B cell (primary cell): ENCODE data around the gene CCDC9B. TPM values are rescaled to one million over a fixed set of nuclear protein-coding genes. Genes with fewer than 3 reads are reported as not detected.

Experiments used
- ATAC-seq: fragments of 200-7000 bp; cut with Tn5 transposase; one replicate; pipeline ENCODE4 v1.10.0; 2021; ENCODE audit warnings: low read depth, mild to moderate bottlenecking, moderate number of reproducible peaks, moderate library complexity
- CTCF ChIA-PET: fragments of 350-600 bp; sonication (Branson Sonifier 250); formaldehyde crosslinking; loops from one replicate; lab custom pipeline; 2021; ENCODE audit warnings: antibody characterized with exemption, inconsistent platforms; lab: Charles Lee
- POLR2A ChIA-PET: fragments of 350-600 bp; sonication (Branson Sonifier 250); formaldehyde crosslinking; loops from one replicate; lab custom pipeline; 2021; ENCODE audit warnings: antibody characterized with exemption; lab: Charles Lee
- DNase-seq: peaks from one replicate; pipeline ENCODE4 v3.0.0; 2013
- H2AFZ ChIP-seq: 2 replicates; pipeline ENCODE4 v1.6.1; 2012; ENCODE audit warnings: mild to moderate bottlenecking, low read depth, low read length; ENCODE audit not compliant: insufficient read depth, poor library complexity, severe bottlenecking
- H3K27ac ChIP-seq, 2 donors: 1 replicate in 1 of 2; 2 replicates in 1 of 2; pipeline ENCODE4 v1.5.1; 2012 to 2013; ENCODE audit warnings: low read length in 2 of 2, mild to moderate bottlenecking in 2 of 2, moderate library complexity in 1 of 2
- H3K27me3 ChIP-seq, 4 experiments: fragments of 200-600 bp in 1 of 4; sonication (generic) in 1 of 4; replicated peaks in 1 of 4; 1 replicate in 2 of 4; 2 replicates in 2 of 4; pipeline versions ENCODE4 v1.6.1 to v1.7.0; 2013 to 2016; ENCODE audit warnings: low read length in 3 of 4, mild to moderate bottlenecking in 2 of 4, mixed read lengths in 1 of 4, moderate library complexity in 1 of 4; ENCODE audit not compliant: insufficient read depth in 4 of 4, control insufficient read depth in 3 of 4; ENCODE audit errors: control extremely low read depth in 1 of 4
- H3K36me3 ChIP-seq, 2 experiments: replicated peaks in 1 of 2; 1 replicate in 1 of 2; 2 replicates in 1 of 2; pipeline versions ENCODE4 v1.6.1 to v1.7.1; 2013; ENCODE audit warnings: low read length in 1 of 2; ENCODE audit not compliant: insufficient read depth in 2 of 2, control insufficient read depth in 1 of 2; ENCODE audit errors: control extremely low read depth in 1 of 2, extremely low read depth in 1 of 2
- H3K4me1 ChIP-seq, 2 donors: fragments of 200-600 bp in 1 of 2; sonication (generic) in 1 of 2; 1 replicate in 1 of 2; 2 replicates in 1 of 2; pipeline versions ENCODE4 v1.5.1 to v1.6.1; 2013 to 2017; ENCODE audit warnings: low read length in 2 of 2; ENCODE audit not compliant: control insufficient read depth in 2 of 2, insufficient read depth in 2 of 2
- H3K4me2 ChIP-seq: replicated peaks from 2 replicates; pipeline ENCODE3; 2012; ENCODE audit warnings: mild to moderate bottlenecking, low read depth, low read length; ENCODE audit not compliant: poor library complexity, severe bottlenecking
- H3K4me3 ChIP-seq, 5 experiments: fragments of 200-600 bp in 1 of 5; sonication (generic) in 1 of 5; 1 replicate in 3 of 5; 2 replicates in 2 of 5; pipeline versions ENCODE4 v1.5.1 to v1.7.0; 2011 to 2016; ENCODE audit warnings: low read length in 4 of 5, mild to moderate bottlenecking in 4 of 5, low read depth in 2 of 5, control low read depth in 1 of 5, moderate library complexity in 1 of 5; ENCODE audit not compliant: insufficient read depth in 1 of 5; ENCODE audit errors: control extremely low read depth in 1 of 5, extremely low read depth in 1 of 5
- H3K79me2 ChIP-seq: fragments of 200-600 bp; sonication (generic); one replicate; pipeline ENCODE4 v1.6.0; 2016; ENCODE audit warnings: low read length; ENCODE audit not compliant: control insufficient read depth, insufficient read depth
- H3K9ac ChIP-seq: fragments of 200-600 bp; sonication (generic); 2 replicates; pipeline ENCODE4 v1.6.1; 2017; ENCODE audit warnings: mild to moderate bottlenecking, low read length, moderate library complexity
- H3K9me3 ChIP-seq, 3 donors: one replicate each; pipeline versions ENCODE4 v1.6.1 to v1.7.1; 2013; ENCODE audit warnings: low read length in 2 of 3; ENCODE audit not compliant: control insufficient read depth in 2 of 3, insufficient read depth in 1 of 3; ENCODE audit errors: control extremely low read depth in 1 of 3
- H4K20me1 ChIP-seq: 2 replicates; pipeline ENCODE4 v1.6.0; 2012; ENCODE audit warnings: mild to moderate bottlenecking, low read length; ENCODE audit not compliant: insufficient read depth, control insufficient read depth, poor library complexity, severe bottlenecking
- H3K27ac Mint-ChIP-seq: one replicate; pipeline ENCODE4 v1.8.0; 2021; ENCODE audit warnings: mixed read lengths
- H3K27me3 Mint-ChIP-seq: one replicate; pipeline ENCODE4 v1.8.0; 2021; ENCODE audit warnings: mixed read lengths
- H3K4me1 Mint-ChIP-seq: one replicate; pipeline ENCODE4 v1.8.0; 2021; ENCODE audit warnings: mixed read lengths
- H3K4me3 Mint-ChIP-seq: one replicate; pipeline ENCODE4 v1.8.0; 2021; ENCODE audit warnings: mixed read lengths
- H3K9me3 Mint-ChIP-seq: one replicate; pipeline ENCODE4 v1.8.0; 2022; ENCODE audit warnings: mixed read lengths; ENCODE audit not compliant: insufficient read depth
- EZH2 ChIP-seq: IDR thresholded peaks from 2 replicates; pipeline ENCODE4 v1.6.1; 2012; ENCODE audit warnings: borderline replicate concordance, low read depth, mild to moderate bottlenecking, moderate library complexity, low read length; ENCODE audit not compliant: insufficient read depth, poor library complexity, severe bottlenecking
- WGBS: methylation state at CpG from one replicate; pipeline ENCODE4 v1.1.5; 2013; ENCODE audit warnings: missing lambda C conversion rate; ENCODE audit not compliant: insufficient coverage; 5-methylcytosine and 5-hydroxymethylcytosine counted together
- intact Hi-C: fragments of 100-400 bp; cut with micrococcal nuclease; formaldehyde crosslinking; loops from one replicate; pipeline ENCODE4 v1.10.0; 2022
- polyA plus RNA-seq: library from polyadenylated mRNA; depleted of rRNA; stranded (reverse); fragments of >200 nt; gene quantifications from 2 replicates; pipeline ENCODE4 v1.2.3, GENCODE V29; 2012
- total RNA-seq, 2 donors: library from RNA; stranded (reverse); fragments of 120-200 nt in 1 of 2; gene quantifications; 1 replicate in 1 of 2; 2 replicates in 1 of 2; pipeline versions ENCODE4 v1.2.3 to v1.2.4, GENCODE V29; 2013 to 2022
- TF ChIP-seq, protein P1 (sequence below): fragments of 200-600 bp; IDR thresholded peaks from one replicate; pipeline ENCODE4 v1.8.0; 2022; ENCODE audit warnings: antibody characterized with exemption, mild to moderate bottlenecking

CCDC9B gene
- total and polyA plus RNA-seq, 2 donors (not counting 1 experiment from before 2014, with no cell fraction given) = 1.6 to 2.4 TPM

DNA sequence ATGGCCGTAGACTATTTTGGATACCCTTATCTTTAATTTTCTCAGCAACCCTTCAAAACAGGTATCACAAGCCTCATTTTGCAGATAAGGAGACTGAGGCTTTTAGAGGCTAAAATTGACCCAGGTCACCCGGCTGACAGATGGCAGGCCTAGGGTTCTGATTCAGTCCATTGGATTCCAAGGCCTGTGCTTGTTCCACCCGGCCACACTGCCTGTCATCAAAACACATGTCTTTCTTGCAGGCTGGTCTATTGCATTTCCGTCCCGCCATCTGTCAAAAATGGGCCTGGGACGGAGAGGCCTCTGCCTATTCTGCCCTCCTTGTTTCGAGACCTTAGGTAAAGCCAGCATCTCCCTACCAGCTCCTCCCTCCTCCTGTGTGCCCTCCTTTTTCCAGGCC lies 9.1 kb downstream of the CCDC9B start:
- TF ChIP-seq EZH2 = no peak
- TF ChIP-seq, protein P1, sequence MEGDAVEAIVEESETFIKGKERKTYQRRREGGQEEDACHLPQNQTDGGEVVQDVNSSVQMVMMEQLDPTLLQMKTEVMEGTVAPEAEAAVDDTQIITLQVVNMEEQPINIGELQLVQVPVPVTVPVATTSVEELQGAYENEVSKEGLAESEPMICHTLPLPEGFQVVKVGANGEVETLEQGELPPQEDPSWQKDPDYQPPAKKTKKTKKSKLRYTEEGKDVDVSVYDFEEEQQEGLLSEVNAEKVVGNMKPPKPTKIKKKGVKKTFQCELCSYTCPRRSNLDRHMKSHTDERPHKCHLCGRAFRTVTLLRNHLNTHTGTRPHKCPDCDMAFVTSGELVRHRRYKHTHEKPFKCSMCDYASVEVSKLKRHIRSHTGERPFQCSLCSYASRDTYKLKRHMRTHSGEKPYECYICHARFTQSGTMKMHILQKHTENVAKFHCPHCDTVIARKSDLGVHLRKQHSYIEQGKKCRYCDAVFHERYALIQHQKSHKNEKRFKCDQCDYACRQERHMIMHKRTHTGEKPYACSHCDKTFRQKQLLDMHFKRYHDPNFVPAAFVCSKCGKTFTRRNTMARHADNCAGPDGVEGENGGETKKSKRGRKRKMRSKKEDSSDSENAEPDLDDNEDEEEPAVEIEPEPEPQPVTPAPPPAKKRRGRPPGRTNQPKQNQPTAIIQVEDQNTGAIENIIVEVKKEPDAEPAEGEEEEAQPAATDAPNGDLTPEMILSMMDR = no peak
- Mint-ChIP-seq H3K4me3 (no peak overlapping the region), H3K27ac (no peak overlapping the region), H3K4me1 (peaks cover 19% of the 10 kb centered on the region), H3K9me3 (no peaks in the 10 kb centered on the region), H3K27me3 (no peaks in the 10 kb centered on the region)
- no peaks in the 10 kb centered on the region for H3K79me2 ChIP-seq
- no peak for DNase-seq
- no peaks in the 10 kb centered on the region for H4K20me1 ChIP-seq
- H3K4me1 ChIP-seq = peaks cover 17 to 21% of the 10 kb centered on the region in 2 donors
- ChIA-PET POLR2A (no interaction called here), CTCF (interaction anchor here (1.7 to 12.2 kb wide), 5 partner anchors 12 to 53 kb away, joined by 6 to 221 read pairs (median 43); partner anchors contain the start of genes INAFM2 and PLCB2)
- H3K4me2 ChIP-seq = no peak overlapping the region
- H3K27ac ChIP-seq = no peak overlapping the region
- H3K27me3 ChIP-seq = no peaks in the 10 kb centered on the region
- intact Hi-C loops = no loop called here
- H2AFZ ChIP-seq = no peak overlapping the region
- H3K9me3 ChIP-seq = no peaks in the 10 kb centered on the region
- H3K9ac ChIP-seq = no peak overlapping the region
- no peak overlapping the region for H3K4me3 ChIP-seq
- WGBS = 98% methylated on average over 6 of the region's 7 CpGs
- ATAC-seq = no peak
- H3K36me3 ChIP-seq = no peaks in the 10 kb centered on the region

DNA sequence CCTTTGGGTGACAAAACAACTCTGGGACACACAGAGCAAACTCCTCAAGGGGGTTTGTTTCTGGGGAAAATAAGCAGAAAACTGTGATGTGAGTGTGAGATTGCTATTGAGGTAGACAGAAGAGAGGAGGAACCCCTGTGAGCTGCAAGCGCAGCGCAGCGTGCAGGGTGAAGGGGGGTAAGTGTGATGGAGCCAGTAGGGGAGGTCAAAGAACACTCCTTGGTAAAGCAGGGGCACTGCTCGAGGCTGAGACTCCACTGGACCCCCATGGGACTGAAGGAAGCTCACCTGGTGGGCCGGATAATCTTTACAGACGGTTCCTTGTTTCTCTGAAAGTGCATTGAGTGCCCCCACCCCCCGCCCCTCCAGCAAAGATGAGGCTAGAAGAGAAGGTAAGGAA lies 9.7 kb downstream of the CCDC9B start:
- intact Hi-C loops = no loop called here
- no peak overlapping the region for H3K4me3 Mint-ChIP-seq
- no peaks in the 10 kb centered on the region for H3K79me2 ChIP-seq
- H2AFZ ChIP-seq = no peak overlapping the region
- no peak overlapping the region for H3K4me2 ChIP-seq
- no peaks in the 10 kb centered on the region for H3K27me3 Mint-ChIP-seq
- ChIA-PET CTCF (interaction anchor here (2.6 to 12.2 kb wide), 4 partner anchors 11 to 52 kb away, joined by 7 to 221 read pairs (median 50); partner anchors contain the start of genes INAFM2 and PLCB2), POLR2A (no interaction called here)
- H3K27me3 ChIP-seq = no peaks in the 10 kb centered on the region
- 100% methylated on average over 3 of the region's 7 CpGs for WGBS
- TF ChIP-seq EZH2 = no peak
- TF ChIP-seq, protein P1 = no peak
- no peaks in the 10 kb centered on the region for H3K9me3 ChIP-seq
- no peak for ATAC-seq
- H3K9ac ChIP-seq = no peak overlapping the region
- DNase-seq = no peak
- peaks cover 19% of the 10 kb centered on the region for H3K4me1 Mint-ChIP-seq
- H3K27ac Mint-ChIP-seq = no peak overlapping the region
- peaks cover 17 to 18% of the 10 kb centered on the region in 2 donors for H3K4me1 ChIP-seq
- no peak overlapping the region for H3K4me3 ChIP-seq
- no peaks in the 10 kb centered on the region for H4K20me1 ChIP-seq
- no peaks in the 10 kb centered on the region for H3K9me3 Mint-ChIP-seq
- no peaks in the 10 kb centered on the region for H3K36me3 ChIP-seq
- no peak overlapping the region for H3K27ac ChIP-seq
